ENCODE results near the gene GNG14. TPM values are rescaled to one million over a fixed set of nuclear protein-coding genes. Genes with fewer than 3 reads are reported as not detected.

Gene GNG14
- total RNA-seq, 1 experiment from 2014 or later: not detected

DNA sequence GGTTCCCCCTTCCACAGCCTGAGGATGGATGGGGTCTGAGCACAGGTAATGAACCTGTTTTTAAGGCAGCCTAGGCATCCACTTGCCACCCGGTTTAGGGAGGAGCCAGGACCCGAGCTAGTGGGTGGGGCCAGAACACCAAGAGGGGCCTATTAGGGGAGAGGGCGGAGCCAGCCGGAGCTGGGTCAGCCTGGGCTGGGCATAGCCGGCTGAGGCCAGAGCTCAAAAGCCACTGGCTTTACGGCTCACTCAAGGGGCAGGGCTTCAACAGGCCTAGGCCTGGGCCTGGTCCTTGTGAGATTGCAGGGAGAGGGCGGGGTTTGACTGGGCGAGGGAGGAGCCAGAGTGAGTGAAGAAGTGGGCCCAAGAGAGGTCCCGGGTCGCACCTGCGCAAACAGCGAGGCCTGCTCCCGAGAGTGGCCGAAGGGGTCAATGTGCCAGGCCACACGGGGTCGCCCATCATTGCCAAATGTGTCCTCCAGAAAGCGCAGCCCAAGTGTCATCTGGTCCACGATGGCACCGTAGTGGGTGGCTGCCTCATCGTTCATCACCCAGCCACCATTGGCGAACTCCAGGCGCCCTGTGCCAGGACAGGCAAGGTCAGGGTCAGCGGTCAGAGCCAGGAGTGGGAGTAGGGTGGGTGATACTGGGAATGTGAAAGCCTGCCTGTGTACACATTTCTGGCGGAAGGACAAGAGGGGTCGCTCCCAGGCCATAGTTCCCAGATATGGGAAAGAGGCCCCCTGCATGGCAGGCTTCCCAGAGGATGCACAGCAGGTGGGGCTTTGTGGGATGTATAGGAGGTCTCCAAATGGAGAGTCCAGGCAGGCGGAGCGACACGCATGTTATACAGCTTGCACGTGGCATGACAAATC lies 23.2 kb upstream of the GNG14 start:
- no peaks in the 10 kb centered on the region for H3K4me1 ChIP-seq (ENCODE audit: insufficient read depth, low read length)
- no peak overlapping the region for H3K23ac ChIP-seq (ENCODE audit: insufficient read length, low read depth, low read length)
- H3K14ac ChIP-seq (ENCODE audit: insufficient read depth, low read length): no peak overlapping the region
- peaks cover 17% of the 10 kb centered on the region for H3K23me2 ChIP-seq (ENCODE audit: insufficient read length, low read depth, low read length, poor library complexity, severe bottlenecking)
- H3K4ac ChIP-seq (ENCODE audit: low read depth, low read length): no peak overlapping the region
- H3K36me3 Mint-ChIP-seq (ENCODE audit: insufficient read depth in 1 of 3, low read depth in 3 of 3): peaks cover 6 to 39% (median 36%) of the 10 kb centered on the region in 3 experiments; a peak in 6 of 7 replicates
- no peaks in the 10 kb centered on the region for H3K79me1 ChIP-seq (ENCODE audit: insufficient read depth, low read depth, low read length, poor library complexity, severe bottlenecking)
- H3K27me3 Mint-ChIP-seq (ENCODE audit: low read depth): peaks cover 2% of the 10 kb centered on the region
- no peak overlapping the region for H3K4me2 ChIP-seq (ENCODE audit: insufficient read depth, insufficient read length, low read length)
- H2BK12ac ChIP-seq (ENCODE audit: insufficient read length, low read depth, low read length): no peak overlapping the region
- H2BK5ac ChIP-seq (ENCODE audit: insufficient read length, low read length): no peak overlapping the region
- H3K18ac ChIP-seq (ENCODE audit: insufficient read length, low read depth, low read length): no peak overlapping the region
- no peak overlapping the region for H4K5ac ChIP-seq (ENCODE audit: insufficient read length, low read depth, low read length)
- H3K4me3 Mint-ChIP-seq: peak overlapping the region; percentile 37 to 93; a peak in 4 of 5 replicates
- no peaks in the 10 kb centered on the region; the same call in 1 of the 2 replicates for H3K79me2 ChIP-seq (ENCODE audit: insufficient read depth, low read length)
- H2BK20ac ChIP-seq (ENCODE audit: low read depth, low read length, poor library complexity, severe bottlenecking): no peak overlapping the region
- TF ChIP-seq, protein P1, sequence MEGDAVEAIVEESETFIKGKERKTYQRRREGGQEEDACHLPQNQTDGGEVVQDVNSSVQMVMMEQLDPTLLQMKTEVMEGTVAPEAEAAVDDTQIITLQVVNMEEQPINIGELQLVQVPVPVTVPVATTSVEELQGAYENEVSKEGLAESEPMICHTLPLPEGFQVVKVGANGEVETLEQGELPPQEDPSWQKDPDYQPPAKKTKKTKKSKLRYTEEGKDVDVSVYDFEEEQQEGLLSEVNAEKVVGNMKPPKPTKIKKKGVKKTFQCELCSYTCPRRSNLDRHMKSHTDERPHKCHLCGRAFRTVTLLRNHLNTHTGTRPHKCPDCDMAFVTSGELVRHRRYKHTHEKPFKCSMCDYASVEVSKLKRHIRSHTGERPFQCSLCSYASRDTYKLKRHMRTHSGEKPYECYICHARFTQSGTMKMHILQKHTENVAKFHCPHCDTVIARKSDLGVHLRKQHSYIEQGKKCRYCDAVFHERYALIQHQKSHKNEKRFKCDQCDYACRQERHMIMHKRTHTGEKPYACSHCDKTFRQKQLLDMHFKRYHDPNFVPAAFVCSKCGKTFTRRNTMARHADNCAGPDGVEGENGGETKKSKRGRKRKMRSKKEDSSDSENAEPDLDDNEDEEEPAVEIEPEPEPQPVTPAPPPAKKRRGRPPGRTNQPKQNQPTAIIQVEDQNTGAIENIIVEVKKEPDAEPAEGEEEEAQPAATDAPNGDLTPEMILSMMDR (conservative IDR thresholded peaks at IDR 0.05): no peak
- H3K9ac ChIP-seq (ENCODE audit: extremely low read depth, insufficient read length, low read length): no peak overlapping the region
- no peak overlapping the region for H2BK120ac ChIP-seq (ENCODE audit: low read depth, low read length, poor library complexity, severe bottlenecking)
- no peak overlapping the region for H4K8ac ChIP-seq (replicated peaks; ENCODE audit: insufficient read length, low read depth, low read length)
- peak overlapping the region in 1 of 3 experiments; percentile 36; a peak in 1 of 7 replicates for H3K27ac Mint-ChIP-seq
- DNase-seq: peak; percentile 96
- H2AFZ ChIP-seq (ENCODE audit: low read length): no peak overlapping the region
- no peak overlapping the region for H3K56ac ChIP-seq (ENCODE audit: insufficient read length, low read depth, low read length)
- H3K27me3 ChIP-seq (ENCODE audit: insufficient read depth, low read length): no peaks in the 10 kb centered on the region
- no peak overlapping the region for H3K27ac ChIP-seq (ENCODE audit: insufficient read length, low read depth, low read length)
- H2AK5ac ChIP-seq (ENCODE audit: insufficient read length, low read length): no peak overlapping the region
- H3K9me3 Mint-ChIP-seq: peaks cover 0 to 1% of the 10 kb centered on the region in 2 experiments; a peak in 2 of 5 replicates
- no peaks in the 10 kb centered on the region for H4K20me1 ChIP-seq (ENCODE audit: control insufficient read depth, insufficient read depth, insufficient read length)
- H4K91ac ChIP-seq (ENCODE audit: insufficient read length, low read depth, low read length): no peak overlapping the region
- peaks cover 21 to 38% of the 10 kb centered on the region in 2 experiments for H3K4me1 Mint-ChIP-seq
- no peaks in the 10 kb centered on the region for H3K9me3 ChIP-seq (ENCODE audit: control insufficient read depth, low read depth, low read length)
- H3T11ph ChIP-seq (ENCODE audit: low read length): no peak overlapping the region
- H2BK15ac ChIP-seq (ENCODE audit: low read depth, low read length): no peak overlapping the region
- no CpG with 5 or more reads among the region's 29 CpGs for WGBS (ENCODE audit: extremely low coverage, insufficient read length, low lambda C conversion rate)
